K562 (cell line): Measurements from ENCODE around the gene ITSN1. TPM values are rescaled to one million over a fixed set of nuclear protein-coding genes. Genes with fewer than 3 reads are reported as not detected.

Experiments
- BCOR ChIP-seq: fragments of 450-650 bp; IDR thresholded peaks from 2 replicates; pipeline ENCODE4 v1.6.1; 2016
- BRD4 ChIP-seq: fragments of 200-600 bp; sonication (generic); IDR thresholded peaks from 2 replicates; pipeline ENCODE4 v1.6.1; 2017; ENCODE audit warnings: inconsistent platforms
- CBX1 ChIP-seq: sonication (generic); IDR thresholded peaks from 2 replicates; pipeline ENCODE4 v1.6.1; 2016; ENCODE audit warnings: antibody characterized with exemption, low read depth, mild to moderate bottlenecking
- CHAMP1 ChIP-seq: fragments of 450-650 bp; IDR thresholded peaks from 2 replicates; pipeline ENCODE4 v1.6.1; 2016; ENCODE audit warnings: mild to moderate bottlenecking
- ETS2 ChIP-seq: IDR thresholded peaks from 2 replicates; pipeline ENCODE4 v1.6.1; 2016; ENCODE audit warnings: borderline replicate concordance, missing genetic modification characterization, mild to moderate bottlenecking, moderate library complexity, missing compliant biosample characterization; ENCODE audit not compliant: poor library complexity, severe bottlenecking
- KLF16 ChIP-seq: IDR thresholded peaks from 2 replicates; pipeline ENCODE4 v1.6.1; 2016; ENCODE audit warnings: antibody characterized with exemption
- POLR2AphosphoS5 ChIP-seq: IDR thresholded peaks from 2 replicates; pipeline ENCODE4 v1.6.1; 2011; ENCODE audit warnings: mild to moderate bottlenecking, low read depth, low read length, moderate library complexity; ENCODE audit not compliant: control insufficient read depth, insufficient read depth
- SMAD1 ChIP-seq: fragments of 150-350 bp; IDR thresholded peaks from 2 replicates; pipeline ENCODE4 v1.6.1; 2014; ENCODE audit warnings: low read length, low read depth; ENCODE audit not compliant: partially characterized antibody
- THAP7 ChIP-seq: fragments of 250-450 bp; sonication (Bioruptor Pico); IDR thresholded peaks from 2 replicates; pipeline ENCODE4 v1.5.0; 2021
- ZNF512 ChIP-seq: IDR thresholded peaks from 2 replicates; pipeline ENCODE4 v1.6.1; 2016; ENCODE audit warnings: missing genetic modification characterization, missing compliant biosample characterization
- polyA plus RNA-seq, 8 experiments: library from polyadenylated mRNA; depleted of rRNA in 4 of 8; stranded (reverse) in 5 of 8; unstranded in 3 of 8; fragments of >200 nt; fragmentation: Nextera tagmentation in 2 of 8; fragmentation: Illumina TruSeq in 1 of 8; extraction: Ambion mirVana in 2 of 8; extraction: Trizol in 1 of 8; gene quantifications; 2 replicates each; pipeline versions ENCODE4 v1.2.1 to v1.2.3, GENCODE V29; 2011 to 2014; ENCODE audit warnings: inconsistent platforms in 1 of 8, missing spikeins in 1 of 8
- total RNA-seq, 7 experiments: library from RNA; depleted of rRNA in 6 of 7; stranded (reverse); fragments of >200 nt in 6 of 7; fragmentation: Illumina TruSeq in 2 of 7; extraction: Trizol in 2 of 7; gene quantifications; 2 replicates each; pipeline versions ENCODE4 v1.2.1 to v1.2.3, GENCODE V29; 2011 to 2021; ENCODE audit warnings: low replicate concordance in 1 of 7

ITSN1 gene
- total and polyA plus RNA-seq, 9 of the 15 experiments (the other 6 are each of a cell fraction or from before 2014, with no cell fraction given) = 1.1 to 12.6 (median 4.8) TPM

- TF ChIP-seq THAP7 (CRISPR knock-in tag) (no peak), BCOR (peak; percentile 90), SMAD1 (no peak), POLR2AphosphoS5 (no peak), ETS2 (no peak), BRD4 (0 out of 2 replicates have a peak, but pooled peaks have one; percentile 46), KLF16 (no peak), CHAMP1 (no peak), CBX1 (no peak), ZNF512 (tag) (no peak)
Observed at GRCh38 chr21:33642027-33642895, at the start of gene ITSN1 (continued).
